GM21619 (cell line): ENCODE results near the gene SPAG6.

Experiments
- ATAC-seq: cut with Tn5 transposase; IDR thresholded peaks from one replicate; pipeline ENCODE4 v1.9.1; 2021; ENCODE audit not compliant: unreplicated experiment

Gene SPAG6

DNA sequence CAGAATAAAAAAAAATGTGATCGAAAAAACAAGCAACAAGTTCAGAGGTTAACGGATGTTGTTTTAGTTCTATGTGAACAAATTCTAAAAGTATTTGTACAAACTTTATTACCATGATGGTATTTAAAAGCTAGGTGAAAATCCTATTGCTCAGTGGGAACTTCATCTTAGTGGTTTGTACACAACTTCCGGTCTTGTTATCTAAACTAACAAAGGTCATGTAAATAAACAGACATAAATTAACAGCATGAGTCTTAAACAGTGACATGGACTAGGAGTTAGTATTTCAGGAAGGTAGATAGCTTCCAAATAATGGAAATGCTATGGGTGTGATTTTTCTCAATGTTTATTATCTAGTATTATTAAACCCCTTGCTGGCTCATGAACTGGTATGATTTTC lies 83.8 kb downstream of the SPAG6 start:
- no peak for ATAC-seq

DNA sequence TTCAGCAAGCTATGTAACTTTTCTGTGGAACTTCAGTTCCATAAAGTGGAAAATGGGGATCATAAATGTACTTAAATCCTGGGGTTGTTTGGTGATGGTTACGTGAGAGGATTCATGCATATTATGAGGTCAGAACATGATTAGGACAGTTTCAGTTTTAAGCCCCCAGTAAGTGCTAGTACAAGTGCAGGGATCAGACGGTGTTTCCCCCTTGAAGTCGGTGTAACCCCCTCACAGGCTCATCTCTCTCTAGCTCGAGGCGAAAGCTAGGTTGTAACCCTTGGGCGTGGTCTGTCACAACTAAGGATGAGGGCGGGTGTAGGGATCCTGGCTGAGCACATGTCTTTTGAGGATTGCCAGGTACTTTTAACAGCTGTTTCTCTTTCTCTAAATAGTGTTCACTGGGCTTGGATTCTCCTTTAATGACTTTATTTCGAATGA lies 84.7 kb downstream of the SPAG6 start:
- no peak for ATAC-seq

DNA sequence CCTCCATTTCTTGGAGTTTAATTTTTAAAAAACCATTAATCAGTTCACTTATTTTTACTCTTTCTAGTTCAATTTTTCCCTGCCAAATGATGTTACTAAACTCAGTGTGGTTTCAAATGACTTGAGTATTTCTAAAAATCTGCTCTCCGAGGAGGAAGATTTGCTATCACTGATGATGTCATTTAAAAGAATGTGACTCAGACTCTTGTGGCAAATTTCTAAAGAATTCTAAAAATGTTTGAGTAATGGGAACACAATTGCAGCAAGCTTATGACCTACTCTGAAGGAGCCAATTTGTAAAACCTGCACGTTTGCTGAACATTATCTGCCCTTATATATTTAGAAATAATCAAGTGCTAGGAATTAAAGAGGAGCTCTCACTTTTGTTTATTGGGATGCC lies 88.6 kb downstream of the SPAG6 start:
- ATAC-seq = no peak

DNA sequence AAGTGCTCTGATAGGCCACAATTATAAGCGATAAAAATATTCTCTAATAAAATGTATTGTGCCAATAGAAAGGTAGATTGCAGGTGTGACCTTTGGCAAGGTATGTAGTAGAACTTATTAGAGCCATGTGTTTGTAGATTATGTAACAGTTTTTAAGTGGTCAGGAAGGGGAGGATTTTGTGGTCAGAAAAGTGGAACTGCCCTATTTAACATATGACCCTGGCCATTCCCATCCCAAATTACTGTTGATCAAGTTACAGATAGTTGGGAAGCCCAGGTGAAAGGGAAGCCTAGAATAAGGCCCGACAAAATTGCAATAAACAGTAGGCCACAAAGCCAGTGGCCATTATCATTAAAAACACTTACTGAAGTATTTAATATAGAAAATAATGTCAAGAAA lies 89.2 kb downstream of the SPAG6 start:
- no peak for ATAC-seq

DNA sequence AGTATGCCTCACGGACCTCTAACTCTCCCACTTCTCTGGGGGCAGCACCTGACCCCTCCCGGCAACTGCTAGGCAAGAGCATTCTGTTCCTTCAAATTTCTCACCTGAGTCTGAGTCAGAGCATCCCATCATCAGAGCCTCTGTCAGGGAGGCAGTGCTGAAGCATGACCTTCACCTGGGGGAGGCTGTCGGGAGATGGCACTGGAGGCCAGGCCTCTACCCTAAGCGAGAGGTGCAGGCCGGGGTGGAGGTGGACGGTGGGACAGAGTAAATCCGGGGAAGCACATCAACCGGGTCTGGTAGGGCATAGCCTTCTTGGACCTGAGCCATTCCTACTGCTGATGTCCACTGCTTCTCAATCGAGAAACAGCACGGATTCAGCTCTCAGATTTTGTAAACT lies 90.4 kb downstream of the SPAG6 start:
- no peak for ATAC-seq

DNA sequence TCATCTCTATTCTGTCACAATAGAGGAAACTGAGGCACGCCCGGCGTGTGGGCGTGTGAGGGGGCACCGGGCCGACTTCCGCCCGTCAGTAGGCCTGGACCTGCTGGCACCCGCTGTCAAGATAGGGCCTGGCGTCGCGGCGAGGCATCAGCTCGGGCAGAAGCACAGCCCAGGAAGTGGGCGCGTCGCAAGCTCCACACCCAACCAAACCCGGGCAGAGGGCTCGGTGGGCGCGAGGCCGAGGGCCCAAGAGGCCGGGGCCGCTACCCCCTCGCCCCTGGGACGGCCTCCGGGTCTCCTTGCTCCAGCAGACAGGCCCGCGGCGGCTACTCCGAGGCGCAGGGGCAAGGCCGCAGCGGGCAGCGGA lies 91.2 kb downstream of the SPAG6 start:
- peak; percentile 35 for ATAC-seq

DNA sequence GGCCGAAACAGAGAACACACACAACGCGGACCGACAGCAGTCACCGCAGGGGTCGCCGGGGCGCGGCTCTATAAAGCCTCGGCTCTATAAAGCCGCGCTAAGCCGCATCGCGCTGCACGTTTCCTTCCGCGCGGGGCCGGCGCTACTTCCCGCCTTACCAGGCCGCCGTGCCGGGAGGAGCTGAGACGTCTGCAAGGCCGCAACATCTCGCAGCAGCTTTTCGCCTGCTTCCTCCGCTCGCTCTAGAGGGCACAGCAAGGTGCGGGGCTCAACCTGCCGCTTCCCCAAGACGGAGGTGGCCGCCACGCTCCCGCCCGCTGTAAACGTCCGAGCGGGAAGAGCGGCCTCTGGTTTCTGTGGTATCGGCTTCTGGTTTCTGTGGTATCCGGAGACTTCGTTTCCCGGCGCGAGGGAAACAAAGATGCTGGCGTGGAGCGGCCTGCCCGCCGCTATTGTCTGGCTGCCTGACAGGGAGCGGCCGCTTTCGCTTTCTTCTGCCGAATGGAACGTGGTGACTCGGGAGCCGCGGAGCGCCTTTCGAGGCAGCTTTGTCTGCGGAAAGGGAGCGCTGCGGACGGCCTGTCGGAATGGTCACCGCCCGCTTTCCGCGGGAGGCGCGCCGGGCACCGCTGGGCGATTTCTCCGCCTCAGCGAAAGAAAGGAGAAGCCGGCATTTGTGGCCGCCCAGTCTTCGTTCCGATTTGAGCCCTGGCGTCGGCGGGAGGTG lies 91.8 kb downstream of the SPAG6 start:
- peak; percentile 78 for ATAC-seq

GRCh38 chr10:22437620-22438588 lies 92.6 kb downstream of the SPAG6 start:
- ATAC-seq = peak; percentile 24

- ATAC-seq = no peak
Observed at GRCh38 chr10:22438711-22439110, 93.4 kb downstream of the SPAG6 start.

- ATAC-seq = no peak
Observed at GRCh38 chr10:22442063-22442462, 96.8 kb downstream of the SPAG6 start.

GRCh38 chr10:22442468-22442867 lies 97.2 kb downstream of the SPAG6 start:
- ATAC-seq = no peak

GRCh38 chr10:22443175-22443901 lies 98.0 kb downstream of the SPAG6 start:
- ATAC-seq = peak; percentile 53

GRCh38 chr10:22444219-22444788 lies 99.0 kb downstream of the SPAG6 start:
- ATAC-seq = no peak

- ATAC-seq = no peak
Observed at GRCh38 chr10:22445495-22445894, 100.2 kb downstream of the SPAG6 start.

GRCh38 chr10:22447068-22447467 lies 101.8 kb downstream of the SPAG6 start:
- ATAC-seq = no peak

- no peak for ATAC-seq
Observed at GRCh38 chr10:22451346-22451745, 106.0 kb downstream of the SPAG6 start.

DNA sequence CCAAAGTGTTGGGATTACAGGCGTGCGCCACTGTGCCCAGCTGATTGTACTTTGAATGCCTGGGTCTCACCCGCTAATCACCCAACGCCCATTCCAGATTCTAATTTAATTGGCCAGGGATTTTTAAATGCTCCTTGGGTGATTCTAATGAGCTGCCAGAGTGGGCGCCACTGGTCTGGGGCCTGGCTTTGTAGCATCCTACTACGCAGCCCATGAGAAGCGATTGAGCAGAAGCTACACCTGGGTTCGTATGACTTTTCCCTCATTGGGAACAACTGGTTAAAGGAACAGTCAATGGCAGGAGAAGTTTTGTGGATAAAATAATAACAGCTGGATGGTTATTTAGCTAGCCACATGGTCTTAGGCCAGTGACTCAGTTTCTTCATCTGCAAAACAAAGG lies 108.0 kb downstream of the SPAG6 start:
- no peak for ATAC-seq

GRCh38 chr10:22453948-22454591 lies 108.8 kb downstream of the SPAG6 start:
- ATAC-seq = no peak

DNA sequence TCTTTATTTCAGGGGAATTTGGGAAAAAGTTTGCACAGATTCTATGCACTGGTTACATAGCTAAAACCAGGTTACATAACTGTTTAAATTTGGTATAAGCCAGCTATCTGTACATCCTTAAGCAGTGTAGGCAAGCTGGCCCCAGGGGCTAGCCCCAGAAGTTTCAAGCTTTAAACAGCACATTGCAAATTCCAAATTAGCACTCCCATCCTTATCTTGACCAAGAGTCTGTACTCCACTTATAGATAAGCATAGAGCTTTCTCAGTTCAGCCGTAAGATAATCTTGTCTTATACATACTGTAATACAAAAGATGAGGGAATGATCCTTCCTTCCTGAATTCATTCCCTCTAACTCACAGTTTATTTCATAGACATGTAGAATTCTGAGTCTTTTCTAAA lies 109.3 kb downstream of the SPAG6 start:
- peak; percentile 11 for ATAC-seq

- ATAC-seq = peak; percentile 60
Observed at GRCh38 chr10:22455068-22455857, 110.0 kb downstream of the SPAG6 start.
